ENCODE measurements around the gene FHL5.
"Not testable (repeated sequence)": the region's sequence is repeated elsewhere in the genome, so short reads cannot be mapped to it uniquely, and the experiment has no call there.

The FHL5 gene

DNA sequence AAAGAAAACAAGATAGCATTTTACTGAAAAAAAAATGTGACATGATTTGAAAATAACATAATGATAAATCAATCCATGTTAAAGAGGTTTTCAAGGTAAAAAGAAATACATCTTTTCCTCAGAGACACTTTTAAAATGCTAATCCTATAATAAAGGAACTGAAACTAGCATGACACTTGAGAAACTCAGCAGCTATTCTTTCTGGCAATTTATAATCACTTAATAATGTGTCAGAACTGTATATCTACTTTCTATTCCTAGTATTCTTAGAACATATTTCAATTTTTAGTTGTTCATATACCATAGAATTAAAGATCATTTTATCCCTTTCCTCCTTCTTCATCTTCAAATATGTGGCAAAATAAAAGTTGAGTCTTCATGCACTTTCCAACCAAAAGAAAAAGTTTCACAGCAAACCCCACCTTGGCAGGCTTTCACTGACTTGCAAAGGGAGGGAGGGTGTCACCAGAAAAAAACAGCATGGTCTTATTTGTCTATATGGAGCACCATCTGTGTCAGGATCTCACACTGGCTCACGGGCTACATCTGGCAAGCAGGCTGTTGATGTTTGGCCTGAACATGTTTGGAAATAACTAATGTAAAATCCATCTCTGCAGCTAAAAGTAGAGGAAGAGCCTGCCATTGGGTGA, 48.5 kb downstream of the FHL5 start:
- DNase-seq (ENCODE audit: low read depth), result no peak

GRCh38 chr6:96613291-96613999, 50.5 kb downstream of the FHL5 start:
- no peak for DNase-seq (ENCODE audit: low read depth)

- no peak for DNase-seq (ENCODE audit: low read depth)
Observed at GRCh38 chr6:96620851-96621250, 57.9 kb downstream of the FHL5 start.

- DNase-seq (ENCODE audit: low read depth), result no peak
Observed at GRCh38 chr6:96621983-96622382, 59.1 kb downstream of the FHL5 start.

DNA sequence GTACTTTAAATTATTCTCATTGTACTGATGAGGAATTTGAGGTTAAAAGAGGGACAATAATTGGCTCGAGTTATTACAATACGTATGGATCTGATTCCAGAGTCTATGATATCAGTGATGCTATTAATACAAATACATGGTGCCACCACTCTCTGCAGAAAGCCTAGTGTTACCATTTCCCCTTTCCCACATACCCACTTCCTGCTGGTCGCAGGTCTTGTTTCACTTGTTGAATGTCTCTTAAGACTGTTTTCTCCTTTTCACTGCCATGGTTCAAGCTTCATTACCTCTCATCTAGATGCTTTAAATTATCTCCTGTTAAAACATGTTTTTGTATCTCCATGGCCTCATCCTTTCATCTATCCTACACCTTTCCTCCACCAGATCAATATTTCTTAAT, 62.0 kb downstream of the FHL5 start:
- no peak for DNase-seq (ENCODE audit: low read depth)

DNA sequence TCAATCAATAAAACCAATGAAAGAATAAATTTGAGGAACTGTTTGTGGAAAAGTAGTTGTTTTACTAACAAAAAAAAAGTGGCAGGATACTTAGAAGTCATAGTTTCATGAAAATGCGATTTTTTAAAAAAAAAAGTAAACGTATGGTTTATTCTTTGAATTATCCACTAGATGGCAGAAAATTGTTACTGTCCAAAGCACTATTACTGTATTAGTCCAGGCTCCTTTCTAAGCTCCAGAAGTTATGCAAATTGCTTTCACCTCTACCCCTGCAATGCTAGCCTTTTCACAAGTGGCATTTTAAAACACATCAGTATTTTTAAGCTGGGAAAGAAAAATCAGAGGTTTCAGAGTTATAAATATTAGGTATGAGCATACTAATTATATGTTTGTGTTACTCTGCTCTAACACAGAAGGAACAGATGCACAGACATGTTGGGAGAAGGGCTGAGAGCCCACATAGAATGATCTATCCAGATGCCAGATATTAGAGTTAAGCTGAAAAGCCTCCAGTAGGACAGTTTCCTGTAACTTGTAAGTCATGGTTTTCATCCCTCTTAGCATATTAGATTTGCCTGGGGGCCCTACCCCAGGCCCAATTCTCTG, 63.9 kb downstream of the FHL5 start:
- DNase-seq (ENCODE audit: low read depth), result no peak

- no peak for DNase-seq (ENCODE audit: low read depth)
Observed at GRCh38 chr6:96631248-96631647, 68.3 kb downstream of the FHL5 start.

DNA sequence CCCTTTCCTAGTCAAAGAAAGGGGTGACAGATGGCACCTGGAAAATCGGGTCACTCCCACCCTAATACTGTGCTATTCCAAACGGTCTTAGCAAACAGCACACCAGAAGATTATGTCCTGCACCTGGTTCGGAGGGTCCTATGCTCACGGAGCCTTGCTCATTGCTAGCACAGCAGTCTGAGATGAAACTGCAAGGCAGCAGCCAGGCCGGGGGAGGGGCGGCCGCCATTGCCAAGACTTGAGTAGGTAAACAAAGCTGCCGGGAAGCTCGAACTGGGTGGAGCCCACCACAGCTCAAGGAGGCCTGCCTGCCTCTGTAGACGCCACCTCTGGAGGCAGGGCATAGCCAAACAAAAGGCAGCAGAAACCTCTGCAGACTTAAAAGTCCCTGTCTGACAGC, 75.1 kb downstream of the FHL5 start:
- DNase-seq (ENCODE audit: low read depth), result not testable (repeated sequence)

DNA sequence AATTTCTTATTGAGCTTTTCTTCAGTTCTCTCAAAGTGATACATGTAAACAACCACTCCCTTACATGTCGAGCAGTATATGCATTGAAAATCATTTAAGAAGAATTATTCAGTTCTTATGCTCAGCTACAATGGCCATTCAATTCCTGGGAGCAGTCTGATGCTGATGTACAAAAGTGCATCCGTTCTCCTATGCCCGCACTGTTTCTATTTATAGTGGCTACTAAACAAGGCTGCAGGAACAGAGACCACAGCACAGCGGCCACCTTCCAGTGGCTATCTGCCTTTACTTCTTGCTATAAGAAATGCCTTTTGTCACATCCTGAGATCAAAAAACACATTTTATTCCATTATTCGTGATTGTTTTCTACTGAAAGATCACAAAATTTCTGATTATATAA, 82.2 kb downstream of the FHL5 start:
- DNase-seq (ENCODE audit: low read depth), result no peak

GRCh38 chr6:96649926-96650325, 87.0 kb downstream of the FHL5 start:
- DNase-seq (ENCODE audit: low read depth), result no peak

- no peak for DNase-seq (ENCODE audit: low read depth)
Observed at GRCh38 chr6:96651816-96652215, 88.9 kb downstream of the FHL5 start.

GRCh38 chr6:96652552-96652951, 89.6 kb downstream of the FHL5 start:
- no peak for DNase-seq (ENCODE audit: low read depth)

GRCh38 chr6:96653181-96653580, 90.3 kb downstream of the FHL5 start:
- DNase-seq (ENCODE audit: low read depth), result no peak

- no peak for DNase-seq (ENCODE audit: low read depth)
Observed at GRCh38 chr6:96656567-96656966, 93.6 kb downstream of the FHL5 start.

- DNase-seq (ENCODE audit: low read depth), result no peak
Observed at GRCh38 chr6:96657344-96657743, 94.4 kb downstream of the FHL5 start.

GRCh38 chr6:96659084-96659845, 96.3 kb downstream of the FHL5 start:
- no peak for DNase-seq (ENCODE audit: low read depth)
